NB4 (cell line): ENCODE data around the gene NT5C.

ENCODE experiments used
- DNase-seq: peaks from one replicate; pipeline ENCODE4 v3.0.0; 2010; ENCODE audit warnings: low read depth
- H3K4me3 ChIP-seq: one replicate; pipeline ENCODE4 v1.5.1; 2011; ENCODE audit warnings: mild to moderate bottlenecking, low read depth, low read length, moderate library complexity
- CTCF ChIP-seq: IDR thresholded peaks from one replicate; pipeline ENCODE4 v1.5.1; 2012; ENCODE audit warnings: low read depth, low read length
- MAX ChIP-seq: IDR thresholded peaks from 2 replicates; pipeline ENCODE4 v1.6.1; 2011; ENCODE audit warnings: low read depth, low read length
- MYC ChIP-seq: IDR thresholded peaks from 2 replicates; pipeline ENCODE4 v1.6.1; 2011; ENCODE audit warnings: low read depth, low read length
- POLR2A ChIP-seq: IDR thresholded peaks from 2 replicates; pipeline ENCODE4 v1.6.1; 2011; ENCODE audit warnings: mild to moderate bottlenecking; ENCODE audit not compliant: insufficient read length; ENCODE audit errors: extremely low read depth

Gene NT5C

GRCh38 chr17:75093548-75094158, 37.9 kb downstream of the NT5C start:
- TF ChIP-seq CTCF = no peak
- no peak for TF ChIP-seq MYC
- TF ChIP-seq MAX = no peak
- TF ChIP-seq POLR2A = no peak
- no peak overlapping the region for H3K4me3 ChIP-seq
- DNase-seq = no peak

GRCh38 chr17:75091855-75092327, 39.7 kb downstream of the NT5C start:
- no peak for DNase-seq
- no peak overlapping the region for H3K4me3 ChIP-seq
- TF ChIP-seq MAX (no peak), POLR2A (no peak), MYC (no peak), CTCF (no peak)

- DNase-seq = no peak
- TF ChIP-seq CTCF (no peak), MAX (no peak), MYC (no peak), POLR2A (no peak)
- no peak overlapping the region for H3K4me3 ChIP-seq
Observed at GRCh38 chr17:75090871-75091854, 40.4 kb downstream of the NT5C start.

GRCh38 chr17:75088465-75089417, 42.8 kb downstream of the NT5C start:
- no peak for TF ChIP-seq CTCF
- no peak for TF ChIP-seq POLR2A
- TF ChIP-seq MAX = peak; percentile 40; the same call in 1 of the 2 replicates
- TF ChIP-seq MYC = no peak
- DNase-seq = peak; percentile 51
- peak overlapping the region; percentile 54 for H3K4me3 ChIP-seq

GRCh38 chr17:75087558-75088453, 43.7 kb downstream of the NT5C start, which contains the start of gene SLC16A5:
Gene SLC16A5 (plus strand): TSS chr17:75087954. CDS start chr17:75093637, 5,683 bp downstream.
- TF ChIP-seq MAX (no peak), POLR2A (no peak), CTCF (no peak), MYC (no peak)
- peak within 1 kb of the TSS; percentile 62 for H3K4me3 ChIP-seq
- DNase-seq = peak; percentile 92
